Measurements from ENCODE around the gene MARCKS. TPM values are rescaled to one million over a fixed set of nuclear protein-coding genes. Genes with fewer than 3 reads are reported as not detected.
A peak's percentile ranks its signal among the peaks of the same experiment; 100 is the strongest.

Gene MARCKS
- polyA plus RNA-seq, 1 of the 3 experiments (the other 2 are of a cell fraction), result 61.4 TPM

DNA sequence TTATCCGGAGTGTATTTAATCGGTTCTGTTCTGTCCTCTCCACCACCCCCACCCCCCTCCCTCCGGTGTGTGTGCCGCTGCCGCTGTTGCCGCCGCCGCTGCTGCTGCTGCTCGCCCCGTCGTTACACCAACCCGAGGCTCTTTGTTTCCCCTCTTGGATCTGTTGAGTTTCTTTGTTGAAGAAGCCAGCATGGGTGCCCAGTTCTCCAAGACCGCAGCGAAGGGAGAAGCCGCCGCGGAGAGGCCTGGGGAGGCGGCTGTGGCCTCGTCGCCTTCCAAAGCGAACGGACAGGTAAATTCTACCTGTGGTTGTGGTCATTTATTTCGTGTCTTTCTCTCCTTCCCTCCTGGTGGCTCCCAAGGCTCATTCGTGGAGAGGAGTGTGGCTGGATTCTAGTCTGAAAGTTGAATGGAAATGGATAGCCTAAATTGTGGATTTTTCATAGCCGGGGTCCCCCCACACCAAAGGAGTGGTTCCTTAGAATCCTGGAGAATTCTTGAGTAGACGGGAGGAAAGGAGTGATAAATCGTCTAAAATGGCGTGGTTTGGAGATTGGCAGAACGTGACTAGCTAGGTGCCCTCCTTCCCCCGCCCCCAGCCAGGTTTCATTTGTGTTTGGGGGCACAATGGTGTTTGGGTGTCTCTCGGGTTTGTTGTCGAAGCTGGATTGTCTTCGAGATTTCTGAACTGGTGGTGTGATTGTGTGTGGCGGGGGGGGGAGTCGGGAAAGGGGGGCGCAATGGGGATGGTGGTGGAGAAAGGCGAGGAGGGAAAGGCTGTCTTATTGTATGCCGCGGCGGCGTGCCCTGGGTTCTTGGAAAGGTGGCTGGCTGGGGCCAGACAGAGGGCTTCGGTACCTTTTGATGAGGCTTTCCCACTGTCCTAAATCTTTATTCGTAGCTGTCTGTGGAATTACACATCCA lies 673 bp downstream of the MARCKS start:
- Histone ChIP-seq H3K27me3 (ENCODE audit: insufficient read depth) (no peaks in the 10 kb centered on the region), H3F3A (replicated peaks; ENCODE audit: insufficient read depth) (peaks cover 49% of the 10 kb centered on the region), H3K9ac (peak overlapping the region; percentile 100), H3K36me3 (replicated peaks in 1 of 2; ENCODE audit: control insufficient read depth in 1 of 2, insufficient read depth in 2 of 2, low read length in 1 of 2) (peaks cover 26 to 31% of the 10 kb centered on the region in 2 experiments), H3K4me3 (ENCODE audit: low read depth in 2 of 2, low read length in 1 of 2) (peak overlapping the region; percentile 99 to 100), H2AFZ (ENCODE audit: low read depth) (no peak overlapping the region; the same call in 1 of the 2 replicates), H3K79me2 (ENCODE audit: insufficient read depth) (peaks cover 74% of the 10 kb centered on the region), H3K4me1 (ENCODE audit: control insufficient read depth in 1 of 2, insufficient read depth in 2 of 2, low read depth in 1 of 2, low read length in 1 of 2) (peaks cover 4 to 22% of the 10 kb centered on the region in 2 experiments), H4K20me1 (ENCODE audit: insufficient read depth) (peaks cover 29% of the 10 kb centered on the region), H3K9me3 (no peaks in the 10 kb centered on the region), H3K27ac (ENCODE audit: low read depth in 2 of 2, low read length in 1 of 2) (peak overlapping the region; percentile 99), H3K4me2 (peak overlapping the region; percentile 91), H3K9me2 (no peaks in the 10 kb centered on the region)
- WGBS (ENCODE audit: low lambda C conversion rate), result under 1% methylated on average over 40 of the region's 43 CpGs
- peak; percentile 65 for DNase-seq
- CTCF ChIA-PET, result interaction anchor here (0.5 to 2.9 kb wide), 71 partner anchors 10 to 1355 kb away, joined by 3 to 35 read pairs (median 4); no protein-coding TSS in a partner anchor
- POLR2A ChIA-PET, result interaction anchor here (0.7 to 2.0 kb wide), 5 partner anchors 11 to 498 kb away, joined by 3 to 8 read pairs (median 4); no protein-coding TSS in a partner anchor
- no peak for TF ChIP-seq EZH2phosphoT487 (IDR thresholded peaks at IDR 0.05; ENCODE audit: borderline replicate concordance, low read depth)
- no peak for TF ChIP-seq GATA2 (CRISPR knock-in tag; IDR thresholded peaks at IDR 0.05)
- TF ChIP-seq JUND (IDR thresholded peaks at IDR 0.05), result no peak; the same call in 1 of the 2 replicates
- no peak for TF ChIP-seq SIN3A (IDR thresholded peaks at IDR 0.05; ENCODE audit: borderline replicate concordance, low read depth, low read length)
- TF ChIP-seq NFIC (IDR thresholded peaks at IDR 0.05; ENCODE audit: borderline replicate concordance), result no peak
- TF ChIP-seq NRF1 (IDR thresholded peaks at IDR 0.05; ENCODE audit: low read depth, low read length), result no peak
- no peak for TF ChIP-seq FOXM1 (IDR thresholded peaks at IDR 0.05; ENCODE audit: low read depth)
- no peak for TF ChIP-seq TCF12 (IDR thresholded peaks at IDR 0.05)
- TF ChIP-seq, protein P1, sequence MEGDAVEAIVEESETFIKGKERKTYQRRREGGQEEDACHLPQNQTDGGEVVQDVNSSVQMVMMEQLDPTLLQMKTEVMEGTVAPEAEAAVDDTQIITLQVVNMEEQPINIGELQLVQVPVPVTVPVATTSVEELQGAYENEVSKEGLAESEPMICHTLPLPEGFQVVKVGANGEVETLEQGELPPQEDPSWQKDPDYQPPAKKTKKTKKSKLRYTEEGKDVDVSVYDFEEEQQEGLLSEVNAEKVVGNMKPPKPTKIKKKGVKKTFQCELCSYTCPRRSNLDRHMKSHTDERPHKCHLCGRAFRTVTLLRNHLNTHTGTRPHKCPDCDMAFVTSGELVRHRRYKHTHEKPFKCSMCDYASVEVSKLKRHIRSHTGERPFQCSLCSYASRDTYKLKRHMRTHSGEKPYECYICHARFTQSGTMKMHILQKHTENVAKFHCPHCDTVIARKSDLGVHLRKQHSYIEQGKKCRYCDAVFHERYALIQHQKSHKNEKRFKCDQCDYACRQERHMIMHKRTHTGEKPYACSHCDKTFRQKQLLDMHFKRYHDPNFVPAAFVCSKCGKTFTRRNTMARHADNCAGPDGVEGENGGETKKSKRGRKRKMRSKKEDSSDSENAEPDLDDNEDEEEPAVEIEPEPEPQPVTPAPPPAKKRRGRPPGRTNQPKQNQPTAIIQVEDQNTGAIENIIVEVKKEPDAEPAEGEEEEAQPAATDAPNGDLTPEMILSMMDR (IDR thresholded peaks at IDR 0.05), result no peak
- TF ChIP-seq ELF1 (IDR thresholded peaks at IDR 0.05), result no peak
- TF ChIP-seq FOSL2 (IDR thresholded peaks at IDR 0.05; ENCODE audit: borderline replicate concordance, low read depth), result no peak; the same call in 1 of the 2 replicates
- no peak for TF ChIP-seq RAD21 (IDR thresholded peaks at IDR 0.05; ENCODE audit: low read length)
- TF ChIP-seq, protein P2, sequence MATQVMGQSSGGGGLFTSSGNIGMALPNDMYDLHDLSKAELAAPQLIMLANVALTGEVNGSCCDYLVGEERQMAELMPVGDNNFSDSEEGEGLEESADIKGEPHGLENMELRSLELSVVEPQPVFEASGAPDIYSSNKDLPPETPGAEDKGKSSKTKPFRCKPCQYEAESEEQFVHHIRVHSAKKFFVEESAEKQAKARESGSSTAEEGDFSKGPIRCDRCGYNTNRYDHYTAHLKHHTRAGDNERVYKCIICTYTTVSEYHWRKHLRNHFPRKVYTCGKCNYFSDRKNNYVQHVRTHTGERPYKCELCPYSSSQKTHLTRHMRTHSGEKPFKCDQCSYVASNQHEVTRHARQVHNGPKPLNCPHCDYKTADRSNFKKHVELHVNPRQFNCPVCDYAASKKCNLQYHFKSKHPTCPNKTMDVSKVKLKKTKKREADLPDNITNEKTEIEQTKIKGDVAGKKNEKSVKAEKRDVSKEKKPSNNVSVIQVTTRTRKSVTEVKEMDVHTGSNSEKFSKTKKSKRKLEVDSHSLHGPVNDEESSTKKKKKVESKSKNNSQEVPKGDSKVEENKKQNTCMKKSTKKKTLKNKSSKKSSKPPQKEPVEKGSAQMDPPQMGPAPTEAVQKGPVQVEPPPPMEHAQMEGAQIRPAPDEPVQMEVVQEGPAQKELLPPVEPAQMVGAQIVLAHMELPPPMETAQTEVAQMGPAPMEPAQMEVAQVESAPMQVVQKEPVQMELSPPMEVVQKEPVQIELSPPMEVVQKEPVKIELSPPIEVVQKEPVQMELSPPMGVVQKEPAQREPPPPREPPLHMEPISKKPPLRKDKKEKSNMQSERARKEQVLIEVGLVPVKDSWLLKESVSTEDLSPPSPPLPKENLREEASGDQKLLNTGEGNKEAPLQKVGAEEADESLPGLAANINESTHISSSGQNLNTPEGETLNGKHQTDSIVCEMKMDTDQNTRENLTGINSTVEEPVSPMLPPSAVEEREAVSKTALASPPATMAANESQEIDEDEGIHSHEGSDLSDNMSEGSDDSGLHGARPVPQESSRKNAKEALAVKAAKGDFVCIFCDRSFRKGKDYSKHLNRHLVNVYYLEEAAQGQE (IDR thresholded peaks at IDR 0.05; ENCODE audit: low read depth, low read length), result 0 out of 2 replicates have a peak, but pooled peaks have one; percentile 19
- peak; percentile 20; the same call in 1 of the 2 replicates for TF ChIP-seq POLR2AphosphoS5 (IDR thresholded peaks at IDR 0.05; ENCODE audit: low read depth, low read length)
- no peak for TF ChIP-seq RCOR1 (IDR thresholded peaks at IDR 0.05; ENCODE audit: low read length)
- TF ChIP-seq GABPA (IDR thresholded peaks at IDR 0.05; ENCODE audit: low read depth), result no peak
- TF ChIP-seq MXI1 (IDR thresholded peaks at IDR 0.05; ENCODE audit: low read depth, low read length), result no peak
- TF ChIP-seq RFX5 (IDR thresholded peaks at IDR 0.05; ENCODE audit: low read length), result no peak
- no peak for TF ChIP-seq FOXJ3 (CRISPR knock-in tag; IDR thresholded peaks at IDR 0.05)
- TF ChIP-seq, protein P3, sequence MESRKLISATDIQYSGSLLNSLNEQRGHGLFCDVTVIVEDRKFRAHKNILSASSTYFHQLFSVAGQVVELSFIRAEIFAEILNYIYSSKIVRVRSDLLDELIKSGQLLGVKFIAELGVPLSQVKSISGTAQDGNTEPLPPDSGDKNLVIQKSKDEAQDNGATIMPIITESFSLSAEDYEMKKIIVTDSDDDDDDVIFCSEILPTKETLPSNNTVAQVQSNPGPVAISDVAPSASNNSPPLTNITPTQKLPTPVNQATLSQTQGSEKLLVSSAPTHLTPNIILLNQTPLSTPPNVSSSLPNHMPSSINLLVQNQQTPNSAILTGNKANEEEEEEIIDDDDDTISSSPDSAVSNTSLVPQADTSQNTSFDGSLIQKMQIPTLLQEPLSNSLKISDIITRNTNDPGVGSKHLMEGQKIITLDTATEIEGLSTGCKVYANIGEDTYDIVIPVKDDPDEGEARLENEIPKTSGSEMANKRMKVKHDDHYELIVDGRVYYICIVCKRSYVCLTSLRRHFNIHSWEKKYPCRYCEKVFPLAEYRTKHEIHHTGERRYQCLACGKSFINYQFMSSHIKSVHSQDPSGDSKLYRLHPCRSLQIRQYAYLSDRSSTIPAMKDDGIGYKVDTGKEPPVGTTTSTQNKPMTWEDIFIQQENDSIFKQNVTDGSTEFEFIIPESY (IDR thresholded peaks at IDR 0.05; ENCODE audit: borderline replicate concordance, low read depth), result 0 out of 2 replicates have a peak, but pooled peaks have one; percentile 1
- peak; percentile 41; the same call in 1 of the 2 replicates for TF ChIP-seq YY1 (IDR thresholded peaks at IDR 0.05; ENCODE audit: low read depth)
- TF ChIP-seq PBX3 (IDR thresholded peaks at IDR 0.05), result no peak
- no peak for TF ChIP-seq USF2 (IDR thresholded peaks at IDR 0.05; ENCODE audit: borderline replicate concordance, low read depth, low read length)

Measured in SK-N-SH (cell line).